Hepatocyte (in vitro differentiated cells): ENCODE measurements around the gene CACNA2D4.

Experiments
- CTCF ChIP-seq: fragments of 200-600 bp; sonication (generic); IDR thresholded peaks from 2 replicates; pipeline ENCODE4 v1.5.1; 2016; ENCODE audit warnings: antibody characterized with exemption, mild to moderate bottlenecking; ENCODE audit not compliant: poor library complexity
- EZH2 ChIP-seq: fragments of 200-600 bp; sonication (generic); IDR thresholded peaks from 2 replicates; pipeline ENCODE4 v1.6.1; 2016; ENCODE audit warnings: antibody characterized with exemption, mild to moderate bottlenecking, borderline replicate concordance
- EZH2phosphoT487 ChIP-seq: fragments of 200-600 bp; sonication (generic); IDR thresholded peaks from one replicate; pipeline ENCODE4 v1.6.1; 2018; ENCODE audit warnings: antibody characterized with exemption, mild to moderate bottlenecking, low read depth, moderate library complexity; ENCODE audit not compliant: unreplicated experiment, severe bottlenecking

- TF ChIP-seq CTCF, result no peak
- TF ChIP-seq EZH2, result no peak
- no peak for TF ChIP-seq EZH2phosphoT487
Observed at GRCh38 chr12:1859643-1860042, 58.8 kb downstream of the CACNA2D4 start.
